H7 (cell line): Measurements from ENCODE around the gene ATP8B3. TPM values are rescaled to one million over a fixed set of nuclear protein-coding genes. Genes with fewer than 3 reads are reported as not detected.
"Not testable (repeated sequence)": the region's sequence is repeated elsewhere in the genome, so short reads cannot be mapped to it uniquely, and the experiment has no call there.

Source experiments
- DNase-seq: peaks from one replicate; pipeline ENCODE4 v3.0.0; 2012
- H3K27me3 ChIP-seq: 2 replicates; pipeline ENCODE4 v1.6.0; 2011; ENCODE audit warnings: mild to moderate bottlenecking, low read length; ENCODE audit not compliant: control insufficient read depth, insufficient read depth
- H3K36me3 ChIP-seq: replicated peaks from 2 replicates; pipeline ENCODE4 v1.5.1; 2011; ENCODE audit warnings: low read length; ENCODE audit not compliant: control insufficient read depth, insufficient read depth
- H3K4me3 ChIP-seq: 2 replicates; pipeline ENCODE4 v1.5.1; 2011; ENCODE audit warnings: low read depth, mild to moderate bottlenecking, control low read depth, low read length, moderate library complexity; ENCODE audit not compliant: insufficient read depth
- total RNA-seq: library from RNA; depleted of rRNA; stranded (reverse); fragments of >200 nt; shearing (Covaris generic); gene quantifications from 2 replicates; pipeline ENCODE4 v1.2.3, GENCODE V29; 2014

ATP8B3 gene
- total RNA-seq, 1 experiment from 2014 or later, result 7.4 TPM

DNA sequence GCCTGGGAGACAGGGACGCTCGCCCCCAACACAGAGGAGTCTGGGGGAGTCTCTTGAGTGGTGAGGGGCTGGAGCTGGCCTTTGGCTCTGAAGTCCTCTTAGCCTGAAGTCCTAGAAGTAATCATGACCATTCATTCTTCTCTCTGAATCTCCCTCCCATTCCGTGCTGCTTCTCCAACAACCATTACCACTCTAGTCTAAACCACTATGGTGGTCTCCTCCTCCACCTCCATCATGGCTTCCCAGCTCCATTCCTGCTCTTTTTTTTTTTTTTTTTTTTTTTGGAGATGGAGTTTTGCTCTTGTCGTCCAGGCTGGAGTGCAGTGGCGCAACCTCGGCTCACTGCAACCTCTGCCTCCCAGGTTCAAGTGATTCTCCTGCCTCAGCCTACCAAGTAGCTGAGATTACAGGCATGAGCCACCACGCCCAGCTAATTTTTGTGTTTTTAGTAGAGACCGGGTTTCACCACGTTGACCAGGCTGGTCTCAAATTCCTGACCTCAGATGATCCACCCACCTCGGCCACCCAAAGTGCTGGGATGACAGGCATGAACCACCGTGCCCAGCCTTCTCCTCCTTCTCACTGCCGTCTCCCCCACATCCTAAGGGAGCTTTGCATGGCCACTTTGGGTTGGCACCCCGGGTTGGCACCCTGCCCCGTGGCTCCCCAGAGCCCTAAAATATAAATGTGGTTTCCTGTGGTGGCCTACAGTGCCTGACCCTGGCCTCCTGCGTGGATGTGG lies 51.1 kb downstream of the ATP8B3 start:
- DNase-seq, H3K4me3 ChIP-seq, H3K36me3 ChIP-seq: not testable (repeated sequence)
- H3K27me3 ChIP-seq, result peaks cover 100% of the 10 kb centered on the region

DNA sequence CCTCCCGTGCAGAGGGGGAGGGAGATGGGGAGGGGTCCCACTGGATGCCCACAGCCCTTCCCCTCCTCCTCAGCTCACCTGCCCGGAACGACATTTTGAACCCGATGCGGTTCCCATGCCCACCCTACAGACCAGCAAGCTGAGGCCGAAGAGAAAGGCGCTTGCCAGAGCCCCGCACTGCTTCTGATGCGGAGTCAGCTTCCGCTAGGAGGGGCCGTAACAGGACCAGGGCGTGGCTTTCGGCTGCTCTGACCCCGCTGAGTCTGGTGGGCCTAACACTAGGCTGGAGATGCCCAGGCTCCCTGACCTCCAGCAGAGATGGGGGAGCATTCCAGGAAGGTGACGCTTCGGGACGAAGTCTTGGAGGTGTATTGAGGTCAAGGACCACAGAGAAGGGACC lies 52.1 kb downstream of the ATP8B3 start:
- Histone ChIP-seq H3K27me3 (peaks cover 100% of the 10 kb centered on the region), H3K4me3 (no peak overlapping the region), H3K36me3 (no peaks in the 10 kb centered on the region)
- DNase-seq, result peak; percentile 83

DNA sequence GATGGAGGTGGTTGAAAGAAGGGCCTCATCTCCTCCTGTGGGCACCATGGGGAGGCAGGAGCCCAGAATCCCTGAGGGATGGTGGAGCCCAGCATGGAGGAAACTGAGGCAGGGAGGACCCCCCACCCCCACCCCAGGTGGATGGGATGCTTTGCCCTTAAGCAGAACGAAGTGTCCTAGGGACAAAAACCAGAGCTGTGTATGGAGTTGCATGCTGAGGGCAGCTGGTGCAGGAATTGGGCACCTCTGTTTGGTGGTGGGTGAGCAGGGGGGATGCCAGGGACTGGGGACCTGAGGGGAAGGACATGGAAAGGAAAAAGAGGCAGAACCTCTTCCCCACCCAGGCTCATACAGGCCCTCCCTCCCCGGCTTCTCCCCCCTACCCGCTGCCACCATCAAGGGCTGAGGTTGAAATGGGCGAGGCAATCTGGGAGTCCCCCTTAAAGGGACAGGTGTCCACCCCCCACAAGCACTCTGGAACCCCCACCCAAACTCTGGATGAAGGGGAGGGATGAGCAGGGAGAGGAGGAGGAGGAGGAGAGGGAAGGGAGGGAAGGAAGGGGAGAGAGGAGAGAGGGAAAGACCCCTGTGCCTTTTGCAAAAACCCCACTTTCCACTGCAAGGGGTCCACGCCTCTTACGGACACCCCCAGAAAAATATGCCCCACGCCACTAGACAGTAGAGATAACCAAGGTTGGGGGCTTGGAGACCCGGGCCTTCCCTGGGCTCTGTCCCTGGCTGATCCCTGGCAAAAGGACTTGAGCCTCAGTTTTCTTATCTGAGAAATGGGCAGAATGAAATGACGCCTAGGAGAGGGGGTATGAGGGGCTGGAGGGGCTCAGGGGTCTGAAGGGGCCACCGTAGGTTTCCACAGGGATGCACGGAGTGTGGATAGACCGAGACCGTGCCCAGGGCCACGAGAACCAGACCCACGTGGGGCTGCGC lies 52.8 kb downstream of the ATP8B3 start:
- DNase-seq, result peak; percentile 66
- no peak overlapping the region for H3K4me3 ChIP-seq
- H3K36me3 ChIP-seq, result no peaks in the 10 kb centered on the region
- peaks cover 99% of the 10 kb centered on the region for H3K27me3 ChIP-seq

DNA sequence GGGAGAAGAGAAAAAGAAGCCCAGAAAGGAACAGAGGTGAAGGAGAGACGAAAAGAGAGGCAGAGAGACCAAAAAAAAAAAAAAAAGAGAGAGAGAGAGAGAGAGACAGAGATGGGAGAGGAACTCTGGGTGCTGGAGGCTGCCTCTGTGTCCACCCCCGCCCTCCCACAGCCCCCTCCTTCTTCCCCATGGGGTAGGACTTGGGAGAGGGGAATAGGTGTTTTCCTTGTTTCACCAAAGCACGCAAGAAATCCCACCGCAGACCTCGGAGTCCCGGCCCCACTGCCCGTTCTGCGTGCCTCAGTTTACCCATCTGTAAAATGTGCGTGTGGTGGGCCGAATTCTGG lies 53.9 kb downstream of the ATP8B3 start:
- no peaks in the 10 kb centered on the region for H3K36me3 ChIP-seq
- DNase-seq, result no peak
- H3K27me3 ChIP-seq, result peaks cover 97% of the 10 kb centered on the region
- H3K4me3 ChIP-seq, result no peak overlapping the region

DNA sequence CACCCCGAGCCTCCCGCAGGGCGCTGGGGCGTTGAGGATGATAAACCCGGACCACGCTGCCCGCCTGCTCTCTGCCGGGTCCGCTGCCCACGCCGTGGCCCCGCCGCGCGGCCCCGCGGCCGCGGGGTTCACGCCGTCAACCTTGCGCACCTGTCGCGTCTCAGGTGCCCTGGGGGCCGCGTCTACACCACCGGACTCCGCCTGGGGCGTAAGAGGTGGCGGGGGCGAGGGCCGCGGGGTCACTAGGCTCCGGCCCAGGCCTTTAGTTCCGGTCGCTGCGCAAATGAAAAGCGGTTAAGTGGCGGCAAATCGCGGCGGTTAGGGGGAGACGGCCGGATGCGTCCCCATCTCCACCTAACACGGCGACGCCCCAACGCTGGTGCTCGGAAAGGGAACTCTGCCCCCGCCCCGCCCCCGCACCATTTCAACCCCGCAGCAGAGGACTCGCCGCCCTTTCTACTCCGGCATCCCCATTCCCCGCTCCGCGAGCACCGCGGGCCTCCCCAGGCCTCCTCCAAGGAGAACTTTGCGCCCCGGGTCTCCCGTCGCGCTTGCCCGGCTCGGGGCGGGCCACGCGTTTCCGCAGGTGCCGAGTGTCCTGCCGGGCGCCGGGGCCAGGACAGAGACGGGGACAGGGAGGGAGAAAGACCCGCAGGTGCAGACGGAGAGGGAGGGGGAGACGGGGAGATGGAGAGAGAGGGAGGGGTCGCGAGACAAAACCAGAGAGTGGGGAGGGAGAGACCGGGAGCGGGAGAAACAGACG lies 54.4 kb downstream of the ATP8B3 start:
- Histone ChIP-seq H3K36me3 (no peaks in the 10 kb centered on the region), H3K27me3 (peaks cover 97% of the 10 kb centered on the region), H3K4me3 (no peak overlapping the region)
- DNase-seq, result peak; percentile 82

DNA sequence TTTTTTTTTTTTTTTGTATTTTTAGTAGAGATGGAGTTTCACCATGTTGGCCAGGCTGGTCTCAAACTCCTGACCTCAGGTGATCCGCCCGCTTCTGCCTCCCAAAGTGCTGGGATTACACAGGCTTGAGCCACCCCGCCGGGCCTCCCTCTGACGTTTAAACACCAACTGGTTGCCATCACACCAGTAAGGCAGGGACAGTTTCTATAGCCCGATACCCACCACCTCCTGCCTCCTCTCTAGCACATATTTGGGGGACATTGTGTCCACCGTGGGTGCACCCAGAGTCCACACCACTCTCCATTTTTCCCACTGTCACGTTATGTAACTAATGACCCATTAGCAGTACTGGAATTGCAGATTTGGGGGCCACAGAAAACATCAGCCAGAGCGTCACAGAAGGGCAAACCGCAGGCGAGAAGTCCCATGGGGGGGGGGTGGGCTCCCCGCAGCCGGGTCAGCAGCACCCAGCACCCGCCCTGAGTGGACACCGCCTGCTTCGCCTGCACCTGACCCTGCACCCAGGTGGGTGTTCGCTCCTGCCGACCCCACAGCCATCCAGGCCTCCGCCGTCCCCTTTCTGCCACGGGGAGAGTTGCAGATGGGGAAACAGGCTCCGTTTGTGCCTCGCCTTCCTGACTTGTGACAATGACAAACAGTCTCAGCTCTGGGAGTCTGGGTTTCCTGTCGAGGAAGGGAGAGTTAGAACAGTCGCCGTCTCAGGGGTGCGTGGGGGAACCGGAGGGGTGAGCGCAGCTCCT lies 55.2 kb downstream of the ATP8B3 start:
- DNase-seq, result peak; percentile 70
- H3K4me3 ChIP-seq, result no peak overlapping the region
- H3K27me3 ChIP-seq, result peaks cover 97% of the 10 kb centered on the region

DNA sequence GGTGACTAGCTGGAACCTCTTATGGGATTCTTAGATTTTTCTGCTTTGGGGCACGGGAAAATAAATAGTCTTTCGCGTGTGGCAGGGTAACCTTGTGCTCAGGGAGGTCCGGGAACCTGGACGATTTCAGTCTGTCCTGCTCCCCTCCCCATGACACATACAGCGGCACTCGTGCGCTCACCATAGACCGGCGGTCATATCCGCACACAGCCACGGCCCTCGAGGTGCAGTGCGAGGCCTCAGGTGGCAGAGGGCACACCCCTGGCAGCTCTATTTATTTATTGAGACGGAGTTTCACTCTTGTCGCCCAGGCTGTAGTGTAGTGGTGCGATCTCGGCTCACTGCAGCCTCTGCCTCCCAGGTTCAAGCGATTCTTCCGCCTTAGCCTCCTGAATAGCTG lies 55.8 kb downstream of the ATP8B3 start:
- DNase-seq, result peak; percentile 69
- Histone ChIP-seq H3K36me3 (no peaks in the 10 kb centered on the region), H3K4me3 (no peak overlapping the region), H3K27me3 (peaks cover 97% of the 10 kb centered on the region)

More for the DNA sequence above, 55.2 kb downstream of the ATP8B3 start:
- no peaks in the 10 kb centered on the region for H3K36me3 ChIP-seq

DNA sequence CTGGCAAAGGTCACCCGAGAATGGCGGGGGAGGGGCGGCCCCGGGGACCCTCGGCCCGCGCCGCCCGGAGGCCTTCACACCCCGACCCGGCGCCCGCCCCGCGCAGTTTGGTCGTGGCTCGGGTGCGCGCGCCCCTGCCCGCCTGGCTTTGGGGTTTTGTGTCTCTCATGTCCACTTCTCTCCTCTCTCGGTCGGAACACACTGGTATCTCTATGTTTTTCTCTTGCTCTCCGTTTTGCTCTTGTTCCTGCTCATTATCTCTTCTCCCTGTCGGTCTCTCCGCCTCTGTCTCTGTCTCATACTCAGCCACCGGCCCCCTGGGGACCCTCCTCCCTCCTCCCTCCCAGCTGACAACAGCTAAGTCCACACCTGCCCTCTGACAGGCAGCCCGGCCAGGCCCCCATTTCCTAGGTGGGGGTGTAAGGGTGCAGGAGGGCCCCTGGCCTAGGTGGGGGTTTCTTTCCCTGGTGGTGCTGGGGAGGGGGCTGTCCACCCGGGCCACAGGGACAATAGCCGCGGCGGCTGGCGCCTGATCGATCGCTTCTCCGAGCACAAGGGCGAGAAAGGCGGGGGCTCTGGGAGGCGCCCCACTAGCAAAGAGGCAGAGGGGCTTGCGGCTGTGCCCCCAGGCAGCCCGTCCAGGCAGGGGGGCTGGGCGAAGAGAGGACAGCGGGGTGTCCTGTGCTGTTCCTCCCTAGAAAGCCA lies 56.5 kb downstream of the ATP8B3 start:
- H3K27me3 ChIP-seq, result peaks cover 97% of the 10 kb centered on the region
- DNase-seq, result peak; percentile 78
- H3K4me3 ChIP-seq, result no peak overlapping the region
- H3K36me3 ChIP-seq, result no peaks in the 10 kb centered on the region

DNA sequence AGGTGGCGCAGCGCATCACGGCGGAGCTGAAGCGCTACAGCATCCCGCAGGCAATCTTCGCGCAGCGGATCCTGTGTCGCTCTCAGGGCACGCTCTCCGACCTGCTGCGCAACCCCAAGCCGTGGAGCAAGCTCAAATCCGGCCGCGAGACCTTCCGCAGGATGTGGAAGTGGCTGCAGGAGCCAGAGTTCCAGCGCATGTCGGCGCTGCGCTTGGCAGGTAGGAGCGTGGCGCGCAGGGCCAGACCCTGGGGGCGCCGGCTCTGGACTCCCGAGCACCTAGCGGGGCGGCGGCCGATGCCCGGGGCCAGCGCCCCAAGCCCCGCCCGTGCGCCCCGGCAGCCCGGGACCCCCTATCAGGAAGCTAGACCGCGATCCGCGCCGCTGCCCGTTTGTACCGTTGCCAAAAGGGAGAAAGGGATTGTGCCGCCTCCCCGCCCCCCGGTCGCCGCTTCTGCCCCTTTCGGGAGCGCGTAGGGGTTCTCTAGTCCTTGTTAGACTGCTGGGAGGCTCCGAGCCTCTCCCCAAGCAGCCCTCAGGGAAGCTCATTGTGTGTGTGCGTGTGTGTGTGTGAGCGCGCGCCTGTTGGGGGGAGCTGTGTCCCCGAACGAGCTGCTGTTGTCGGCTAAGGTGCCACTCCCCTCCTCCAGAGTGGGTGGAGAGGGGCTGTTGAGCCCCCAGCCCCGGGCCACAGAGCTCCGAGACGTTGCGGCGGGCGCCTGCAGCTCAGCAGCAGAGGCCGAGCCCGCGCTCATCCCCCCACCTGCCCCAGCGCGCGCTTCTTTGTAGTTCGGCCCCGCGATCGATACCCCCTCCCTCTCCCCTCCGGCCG lies 57.2 kb downstream of the ATP8B3 start:
- H3K4me3 ChIP-seq, result peak overlapping the region; percentile 8; the same call in 1 of the 2 replicates
- peaks cover 97% of the 10 kb centered on the region for H3K27me3 ChIP-seq
- peak; percentile 83 for DNase-seq
- H3K36me3 ChIP-seq, result no peaks in the 10 kb centered on the region

DNA sequence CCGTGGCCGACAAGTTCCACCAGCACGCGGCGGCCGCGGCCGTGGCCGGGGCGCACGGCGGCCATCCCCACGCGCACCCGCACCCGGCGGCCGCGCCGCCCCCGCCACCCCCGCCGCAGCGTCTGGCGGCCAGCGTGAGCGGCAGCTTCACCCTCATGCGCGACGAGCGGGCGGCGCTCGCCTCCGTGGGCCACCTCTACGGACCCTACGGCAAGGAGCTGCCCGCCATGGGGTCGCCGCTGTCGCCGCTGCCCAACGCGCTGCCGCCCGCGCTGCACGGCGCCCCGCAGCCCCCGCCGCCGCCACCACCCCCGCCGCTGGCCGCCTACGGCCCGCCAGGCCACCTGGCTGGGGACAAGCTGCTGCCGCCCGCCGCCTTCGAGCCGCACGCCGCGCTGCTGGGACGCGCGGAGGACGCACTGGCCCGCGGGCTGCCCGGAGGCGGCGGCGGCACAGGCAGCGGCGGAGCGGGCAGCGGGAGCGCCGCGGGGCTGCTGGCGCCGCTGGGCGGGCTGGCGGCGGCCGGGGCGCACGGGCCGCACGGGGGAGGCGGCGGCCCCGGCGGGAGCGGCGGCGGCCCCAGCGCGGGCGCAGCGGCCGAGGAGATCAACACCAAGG lies 57.9 kb downstream of the ATP8B3 start:
- Histone ChIP-seq H3K4me3 (no peak overlapping the region), H3K27me3 (peaks cover 97% of the 10 kb centered on the region), H3K36me3 (no peaks in the 10 kb centered on the region)
- DNase-seq, result peak; percentile 79

DNA sequence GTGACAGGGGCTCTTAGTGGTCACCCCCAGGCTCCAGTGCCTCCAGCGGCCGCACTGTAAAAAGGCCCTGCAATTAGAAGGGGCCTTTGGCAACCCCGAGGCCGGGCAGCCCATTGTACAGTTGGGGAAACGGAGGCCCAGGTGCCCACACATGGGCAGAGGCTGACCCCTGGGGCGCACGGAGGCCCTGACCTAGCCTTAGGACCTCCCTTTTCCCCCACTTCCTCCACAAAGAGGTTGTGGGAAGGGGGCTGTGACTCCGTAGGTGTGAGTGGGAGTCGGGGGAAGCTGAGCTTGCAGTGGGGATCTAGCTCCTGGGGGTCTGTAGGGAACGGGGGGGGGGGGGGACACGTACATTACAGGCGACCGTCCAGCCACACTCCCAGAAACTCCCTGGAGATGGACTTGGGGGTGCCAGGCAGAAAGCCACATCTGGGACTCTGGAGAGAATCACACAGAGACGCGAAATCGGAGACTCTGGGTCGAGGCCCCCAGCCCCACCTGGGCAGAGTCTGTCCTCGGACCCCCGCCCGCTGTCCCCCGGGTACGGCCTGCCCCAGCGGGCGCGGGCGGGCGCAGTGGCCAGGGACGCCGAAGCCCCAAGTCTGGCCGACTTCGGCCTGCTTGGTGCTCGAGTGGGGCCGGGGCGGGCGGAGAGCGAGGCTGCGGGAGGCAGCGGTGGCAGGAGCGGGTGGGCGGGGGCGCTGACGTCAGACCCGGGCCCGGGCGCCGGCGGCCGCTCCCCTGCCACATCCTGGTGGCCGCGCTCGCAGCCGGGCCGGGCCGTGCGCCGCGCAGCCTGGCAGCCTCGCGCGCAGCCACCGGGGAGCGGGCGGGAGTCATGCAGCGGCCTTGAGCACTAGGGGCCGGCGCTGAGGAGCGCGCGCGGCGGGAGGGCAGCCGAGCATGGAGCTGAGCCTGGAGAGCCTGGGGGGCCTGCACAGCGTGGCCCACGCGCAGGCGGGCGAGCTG lies 59.0 kb downstream of the ATP8B3 start, which contains the start of gene ONECUT3:
Gene ONECUT3 (plus strand): TSS at position 750 of the 972 bp plus-strand sequence. CDS start 157 bp downstream, at position 907.
- no peak within 1 kb of the TSS for H3K4me3 ChIP-seq
- peak; percentile 94 for DNase-seq
- peaks cover 97% of the 10 kb centered on the region for H3K27me3 ChIP-seq
- no peaks in the 10 kb centered on the region for H3K36me3 ChIP-seq
